GM19328 (cell line): ENCODE measurements around the gene PACRG.

Source experiments
- ATAC-seq: cut with Tn5 transposase; IDR thresholded peaks from one replicate; pipeline ENCODE4 v1.9.1; 2021; ENCODE audit warnings: mild to moderate bottlenecking, moderate library complexity; ENCODE audit not compliant: unreplicated experiment

The PACRG gene

GRCh38 chr6:163064397-163064796 is 336.6 kb downstream of the PACRG start:
- no peak for ATAC-seq

GRCh38 chr6:163066200-163066599 is 338.4 kb downstream of the PACRG start:
- no peak for ATAC-seq

GRCh38 chr6:163077134-163077533 is 349.4 kb downstream of the PACRG start:
- ATAC-seq: no peak

DNA sequence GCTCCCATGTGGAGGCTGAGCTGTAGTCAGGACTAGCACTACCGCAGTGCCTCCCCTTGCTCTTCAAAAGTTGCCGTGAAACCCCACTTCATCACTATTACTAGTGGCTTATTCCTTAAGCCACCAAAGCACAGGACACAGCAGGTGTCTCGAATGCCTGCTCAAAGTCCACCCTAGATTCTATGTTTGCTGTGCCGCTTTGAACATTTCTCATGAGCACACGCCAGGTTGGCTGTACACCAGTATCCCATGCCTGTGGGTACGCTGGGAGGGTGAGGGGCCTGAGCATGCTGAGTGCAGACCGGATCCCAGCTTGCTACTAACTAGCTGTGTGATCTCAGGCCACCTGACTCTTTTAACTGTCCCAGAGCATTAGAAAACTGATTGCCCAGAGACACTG is 350.9 kb downstream of the PACRG start:
- ATAC-seq: no peak

DNA sequence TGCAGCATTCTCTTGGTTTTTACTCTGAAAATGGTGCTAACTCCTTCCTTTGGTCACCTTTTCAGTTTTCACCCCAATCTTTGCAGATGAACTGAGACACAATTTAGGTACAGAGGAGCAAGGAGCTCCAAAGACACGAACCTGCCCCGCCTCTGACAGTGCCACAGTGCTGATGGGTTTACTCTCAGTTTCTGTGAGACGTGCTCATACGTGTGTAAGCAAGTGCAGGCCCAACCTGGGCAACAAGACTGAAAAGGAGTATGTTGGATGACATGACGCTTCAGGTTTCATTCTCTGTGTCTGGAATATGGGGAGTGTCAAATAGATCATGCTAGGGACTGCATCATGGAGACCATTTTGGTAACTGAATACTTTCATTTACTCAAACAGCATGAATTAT is 352.5 kb downstream of the PACRG start:
- ATAC-seq: no peak

GRCh38 chr6:163083141-163083540 is 355.4 kb downstream of the PACRG start:
- ATAC-seq: no peak

- ATAC-seq: no peak
Measured at GRCh38 chr6:163085426-163085825, 357.7 kb downstream of the PACRG start.

- no peak for ATAC-seq
Measured at GRCh38 chr6:163085861-163086623, 358.3 kb downstream of the PACRG start.

- no peak for ATAC-seq
Measured at GRCh38 chr6:163086624-163086920, 358.8 kb downstream of the PACRG start.

DNA sequence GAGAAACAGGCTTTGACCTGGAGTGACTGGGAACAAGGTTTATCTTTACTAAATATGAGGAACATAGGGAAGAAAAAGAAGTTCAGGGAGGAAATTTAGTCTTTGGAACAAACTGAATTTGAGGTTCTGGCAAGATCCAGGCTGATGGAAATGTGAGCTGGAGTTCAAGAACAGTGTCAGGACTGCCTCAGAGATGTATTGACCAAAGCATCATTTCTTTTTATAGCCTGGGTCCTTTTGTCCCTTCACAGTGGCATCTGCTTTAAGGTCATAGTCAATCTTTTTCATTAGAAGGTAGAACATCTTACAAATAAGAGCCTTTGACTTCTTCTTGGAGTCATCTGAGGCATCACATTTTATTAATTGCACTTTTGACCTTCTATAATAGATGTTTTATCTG is 360.2 kb downstream of the PACRG start:
- no peak for ATAC-seq

DNA sequence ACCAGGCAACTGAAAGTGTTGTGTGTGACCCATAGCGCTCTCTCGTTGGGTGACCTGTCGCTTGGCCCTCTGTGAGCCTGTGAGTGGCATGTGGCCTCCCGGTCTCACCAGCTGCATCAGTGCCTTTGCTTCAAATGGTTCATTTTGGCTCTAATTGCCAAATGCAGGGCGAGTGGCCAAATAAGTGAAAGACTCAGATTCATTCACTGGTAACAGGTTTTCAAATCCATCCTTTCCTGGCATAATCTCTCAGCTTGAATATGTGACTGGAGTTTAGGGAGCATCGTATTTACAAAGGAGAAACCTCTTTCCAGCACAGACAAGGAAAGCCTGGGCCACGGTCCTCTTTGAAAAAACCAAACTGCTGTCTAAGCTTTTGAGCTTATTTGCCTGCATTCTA is 365.1 kb downstream of the PACRG start:
- no peak for ATAC-seq

DNA sequence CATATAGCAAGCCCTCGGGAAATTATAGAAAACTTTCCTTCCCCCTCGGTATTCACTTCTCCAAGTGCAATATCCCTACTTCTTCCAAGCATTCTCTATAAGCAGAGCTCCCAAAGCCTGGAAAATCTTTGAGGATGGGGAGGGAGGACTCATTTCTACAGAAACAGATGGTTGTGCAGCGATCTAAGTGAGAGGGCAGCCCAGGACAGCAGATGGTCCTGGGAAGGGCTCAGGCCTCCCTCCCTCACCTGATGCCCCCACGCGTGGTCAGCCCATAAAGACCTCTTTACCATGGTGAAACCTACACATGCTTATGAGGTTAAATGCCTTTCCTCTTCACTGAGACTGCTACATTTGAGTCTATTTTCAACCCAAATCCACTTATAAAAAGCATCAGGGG is 367.1 kb downstream of the PACRG start:
- no peak for ATAC-seq

DNA sequence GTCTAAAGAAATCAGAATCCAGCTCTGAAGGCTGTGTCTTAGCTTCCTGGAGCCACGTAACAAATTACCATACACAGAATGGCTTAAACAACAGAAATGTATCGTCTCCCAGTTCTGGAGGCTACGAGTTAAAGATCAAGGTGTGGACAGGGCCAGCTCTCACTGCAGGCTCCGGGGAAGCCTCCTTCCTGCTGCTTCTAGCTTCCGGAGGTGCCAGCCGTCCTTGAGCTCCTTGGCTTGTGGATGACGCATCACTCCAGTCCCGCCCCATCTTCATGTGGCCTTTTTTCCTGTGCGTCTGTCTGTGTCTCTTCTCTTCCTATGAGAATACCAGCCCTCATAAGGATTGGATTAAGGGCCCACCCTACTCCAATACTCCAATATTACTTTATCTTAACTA is 367.6 kb downstream of the PACRG start:
- ATAC-seq: no peak

GRCh38 chr6:163098827-163099479 is 371.2 kb downstream of the PACRG start:
- no peak for ATAC-seq

DNA sequence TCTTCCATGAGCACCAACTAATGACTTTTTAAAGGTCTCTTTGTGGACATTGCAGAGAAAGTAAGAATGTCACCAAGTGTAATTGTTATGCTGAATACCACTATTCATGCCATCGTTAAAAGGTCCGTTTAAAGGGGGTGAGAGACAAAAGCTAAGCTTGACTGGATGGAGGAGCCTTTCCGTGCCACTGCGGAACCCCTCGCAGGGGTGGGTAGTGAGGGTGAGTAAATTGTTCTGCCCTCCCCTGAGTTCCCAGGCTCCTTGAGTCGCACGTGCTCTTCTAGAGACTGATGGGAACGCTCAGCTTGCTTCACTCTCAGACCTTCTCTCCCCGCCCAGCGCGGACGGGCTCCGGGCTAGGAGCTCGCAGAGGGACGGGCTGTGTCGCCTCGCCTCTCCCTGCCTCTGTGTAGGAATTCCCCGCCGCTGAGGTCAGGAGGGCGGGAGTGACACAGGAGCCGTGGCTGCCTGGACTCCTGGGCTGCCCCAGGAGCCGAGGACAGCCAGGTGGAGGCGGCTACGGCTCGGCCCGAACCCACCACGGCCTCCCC is 371.9 kb downstream of the PACRG start:
- ATAC-seq: no peak

DNA sequence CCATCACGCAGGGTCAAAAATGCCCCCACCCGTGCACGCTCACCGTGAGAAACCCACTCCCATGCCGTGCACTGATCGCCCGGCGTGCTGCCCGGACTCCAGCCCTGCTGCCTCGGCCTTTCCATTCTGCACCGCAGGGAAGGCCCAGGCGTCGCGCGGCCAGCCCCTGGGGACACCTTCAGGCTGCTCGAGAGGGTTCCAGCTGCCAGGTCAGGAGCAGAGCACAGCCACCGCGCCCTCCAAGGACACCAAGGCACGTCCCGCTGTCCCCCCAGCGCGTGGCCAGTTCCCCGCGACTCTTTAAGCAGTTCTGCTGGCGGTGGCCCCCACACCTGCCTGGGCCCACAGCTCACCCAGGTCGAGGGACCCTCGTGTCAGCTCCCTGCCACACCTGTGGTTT is 372.5 kb downstream of the PACRG start:
- no peak for ATAC-seq

- ATAC-seq: no peak
Measured at GRCh38 chr6:163113358-163113962, 385.7 kb downstream of the PACRG start.

DNA sequence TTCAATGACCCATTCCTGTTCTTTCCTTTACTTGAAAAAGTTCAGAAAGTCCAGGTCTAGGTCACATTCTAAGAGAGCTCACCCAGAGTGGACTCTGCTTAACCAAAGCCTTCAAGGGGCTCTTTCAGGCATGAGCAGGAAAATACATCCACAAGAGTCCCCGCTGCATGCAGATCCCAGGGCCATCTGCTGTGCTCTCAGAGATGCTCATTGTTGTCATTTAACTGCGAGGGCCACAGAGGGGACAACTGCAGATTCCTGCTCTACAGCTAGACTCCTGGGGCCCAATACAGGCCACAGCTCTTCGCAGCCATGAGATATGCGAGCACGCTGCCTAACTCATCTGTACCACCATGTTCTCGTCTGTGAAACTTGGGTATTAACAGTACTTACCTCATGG is 391.2 kb downstream of the PACRG start:
- no peak for ATAC-seq

- ATAC-seq: no peak
Measured at GRCh38 chr6:163120223-163120622, 392.4 kb downstream of the PACRG start.

DNA sequence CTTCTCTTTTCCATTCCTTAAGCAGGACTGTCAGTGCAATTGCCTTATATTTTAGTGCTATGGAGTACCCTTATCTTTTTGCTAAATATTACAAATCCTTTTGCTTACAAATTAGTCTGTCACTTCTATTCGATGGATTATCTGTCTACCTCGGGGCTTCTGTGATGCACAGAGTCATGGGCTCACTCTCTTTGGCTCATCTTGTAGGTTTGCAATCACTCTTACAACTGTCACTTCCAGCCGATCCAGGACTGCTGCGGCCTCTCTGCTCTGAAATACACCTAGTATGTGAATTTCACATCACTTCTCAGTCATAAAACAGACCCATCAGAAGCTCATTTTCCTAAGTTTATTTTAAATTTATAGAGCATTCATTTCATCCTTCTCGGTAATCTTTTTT is 393.5 kb downstream of the PACRG start:
- ATAC-seq: no peak

DNA sequence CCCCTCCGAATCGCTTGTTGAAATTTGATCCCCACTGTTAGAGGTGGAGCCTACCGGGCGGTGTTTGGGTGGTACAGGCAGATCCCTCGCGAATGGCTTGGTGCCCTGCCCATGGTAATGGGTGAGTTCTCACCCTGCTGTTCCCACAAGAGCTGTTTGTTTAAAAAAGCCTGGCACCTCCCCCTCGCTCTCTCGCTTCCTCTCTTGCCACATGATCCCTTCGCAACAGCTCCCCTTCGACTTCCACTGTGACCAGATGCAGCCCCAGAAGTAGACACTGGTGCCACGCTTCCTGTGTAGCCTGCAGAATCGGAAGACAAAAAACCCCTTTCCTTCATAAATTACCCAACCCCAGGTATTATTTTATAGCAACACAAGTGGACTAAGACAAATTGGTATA is 394.6 kb downstream of the PACRG start:
- ATAC-seq: no peak

GRCh38 chr6:163123098-163123497 is 395.3 kb downstream of the PACRG start:
- no peak for ATAC-seq
